RPMI8226 (cell line): ENCODE measurements around the gene LCE7A.
A peak's percentile ranks its signal among the peaks of the same experiment; 100 is the strongest.

Source experiments
- DNase-seq: peaks from one replicate; pipeline ENCODE4 v3.0.0-alpha.2; 2015

Gene LCE7A

GRCh38 chr1:152859696-152860095 is at the start of gene LCE7A:
TSS of gene LCE7A (plus strand) at chr1:152859996. CDS start at chr1:152860698, 702 bp downstream.
- no peak for DNase-seq

GRCh38 chr1:152811050-152811449 is 48.7 kb upstream of the LCE7A start:
- DNase-seq, result no peak

GRCh38 chr1:152811671-152812070 is 48.1 kb upstream of the LCE7A start, which contains the start of gene LCE1B:
TSS of gene LCE1B (plus strand) at chr1:152811971. CDS start at chr1:152812447, 476 bp downstream.
- no peak for DNase-seq

- DNase-seq, result no peak
Observed at GRCh38 chr1:152817309-152817708, 42.5 kb upstream of the LCE7A start.

GRCh38 chr1:152823294-152823693 is 36.5 kb upstream of the LCE7A start:
- no peak for DNase-seq

- no peak for DNase-seq
Observed at GRCh38 chr1:152824964-152825363, 34.8 kb upstream of the LCE7A start.

- no peak for DNase-seq
Observed at GRCh38 chr1:152827173-152827572, 32.6 kb upstream of the LCE7A start, which contains the start of gene LCE1A. TSS of gene LCE1A (plus strand) at chr1:152827473. CDS start at chr1:152827473, 0 bp downstream.

GRCh38 chr1:152836870-152837269 is 22.9 kb upstream of the LCE7A start:
- no peak for DNase-seq

- no peak for DNase-seq
Observed at GRCh38 chr1:152842556-152842955, 17.2 kb upstream of the LCE7A start, which contains the start of gene LCE6A. TSS of gene LCE6A (plus strand) at chr1:152842856. CDS start at chr1:152843521, 665 bp downstream.

GRCh38 chr1:152855661-152856060 is 4.1 kb upstream of the LCE7A start:
- no peak for DNase-seq

GRCh38 chr1:152858062-152858461 is 1.7 kb upstream of the LCE7A start:
- DNase-seq, result no peak

GRCh38 chr1:152860129-152860528 is 333 bp downstream of the LCE7A start:
- no peak for DNase-seq

- DNase-seq, result no peak
Observed at GRCh38 chr1:152861374-152861773, 1.6 kb downstream of the LCE7A start.

- no peak for DNase-seq
Observed at GRCh38 chr1:152864443-152864842, 4.6 kb downstream of the LCE7A start.

GRCh38 chr1:152866321-152866720 is 6.5 kb downstream of the LCE7A start:
- no peak for DNase-seq

- DNase-seq, result peak; percentile 80
Observed at GRCh38 chr1:152869808-152870419, 10.1 kb downstream of the LCE7A start.

- peak; percentile 48 for DNase-seq
Observed at GRCh38 chr1:152870831-152871730, 11.3 kb downstream of the LCE7A start.

GRCh38 chr1:152871731-152872126 is 11.9 kb downstream of the LCE7A start:
- DNase-seq, result no peak

- no peak for DNase-seq
Observed at GRCh38 chr1:152873495-152873894, 13.7 kb downstream of the LCE7A start.

GRCh38 chr1:152876827-152877226 is 17.0 kb downstream of the LCE7A start:
- DNase-seq, result no peak

- peak; percentile 7 for DNase-seq
Observed at GRCh38 chr1:152878042-152878441, 18.2 kb downstream of the LCE7A start, which contains the start of gene SMCP. TSS of gene SMCP (plus strand) at chr1:152878322. CDS start at chr1:152884423, 6,101 bp downstream.

GRCh38 chr1:152879559-152880198 is 19.9 kb downstream of the LCE7A start:
- DNase-seq, result no peak

- DNase-seq, result no peak
Observed at GRCh38 chr1:152880316-152880715, 20.5 kb downstream of the LCE7A start.
